HepG2 (cell line): ENCODE measurements around the gene HES3. TPM values are rescaled to one million over a fixed set of nuclear protein-coding genes. Genes with fewer than 3 reads are reported as not detected.
A peak's percentile ranks its signal among the peaks of the same experiment; 100 is the strongest.

ENCODE experiments used
- ELF1 ChIP-seq: sonication (generic); formaldehyde crosslinking; IDR thresholded peaks from 2 replicates; pipeline ENCODE4 v1.4.0; 2020; ENCODE audit warnings: missing genetic modification reagents
- ESRRA ChIP-seq: sonication (generic); formaldehyde crosslinking; IDR thresholded peaks from 2 replicates; pipeline ENCODE4 v1.5.1; 2020; ENCODE audit warnings: mild to moderate bottlenecking, low read depth, missing genetic modification reagents
- HDAC1 ChIP-seq: sonication (generic); formaldehyde crosslinking; IDR thresholded peaks from 2 replicates; pipeline ENCODE4 v1.5.1; 2020; ENCODE audit warnings: mild to moderate bottlenecking, missing genetic modification reagents
- IKZF5 ChIP-seq: IDR thresholded peaks from 2 replicates; pipeline ENCODE4 v1.6.1; 2018; ENCODE audit warnings: missing genetic modification reagents, mild to moderate bottlenecking, missing compliant biosample characterization
- MYPOP ChIP-seq: sonication (generic); formaldehyde crosslinking; IDR thresholded peaks from 2 replicates; pipeline ENCODE4 v1.8.1; 2023; ENCODE audit warnings: mild to moderate bottlenecking, moderate library complexity, missing genetic modification reagents
- NFYB ChIP-seq: sonication (generic); formaldehyde crosslinking; IDR thresholded peaks from 2 replicates; pipeline ENCODE4 v1.4.0; 2020; ENCODE audit warnings: missing genetic modification reagents
- ONECUT2 ChIP-seq: sonication (generic); formaldehyde crosslinking; IDR thresholded peaks from 2 replicates; pipeline ENCODE4 v1.4.0; 2020; ENCODE audit warnings: missing genetic modification reagents
- PHF21A ChIP-seq: sonication (generic); formaldehyde crosslinking; IDR thresholded peaks from 2 replicates; pipeline ENCODE4 v1.5.0; 2020; ENCODE audit warnings: mild to moderate bottlenecking, missing genetic modification reagents
- RFXAP ChIP-seq: sonication (generic); formaldehyde crosslinking; IDR thresholded peaks from 2 replicates; pipeline ENCODE4 v1.4.0; 2020; ENCODE audit warnings: missing genetic modification reagents, borderline replicate concordance
- SCMH1 ChIP-seq: sonication (generic); formaldehyde crosslinking; IDR thresholded peaks from 2 replicates; pipeline ENCODE4 v1.9.0; 2021; ENCODE audit warnings: missing genetic modification reagents, mild to moderate bottlenecking, borderline replicate concordance
- SKI ChIP-seq: fragments of 450-650 bp; IDR thresholded peaks from one replicate; pipeline ENCODE4 v1.6.1; 2018; ENCODE audit warnings: mild to moderate bottlenecking; ENCODE audit not compliant: partially characterized antibody
- SRSF1 ChIP-seq: fragments of 200-400 bp; formaldehyde crosslinking; optimal IDR thresholded peaks from 2 replicates; pipeline ENCODE3; 2017; ENCODE audit warnings: mild to moderate bottlenecking, low read depth, low read length, moderate library complexity
- TFAP4 ChIP-seq: sonication (generic); IDR thresholded peaks from 2 replicates; pipeline ENCODE4 v1.6.1; 2016; ENCODE audit warnings: low read depth, borderline replicate concordance
- YEATS4 ChIP-seq: sonication (generic); formaldehyde crosslinking; IDR thresholded peaks from 2 replicates; pipeline ENCODE4 v1.4.0; 2020; ENCODE audit warnings: missing genetic modification reagents, borderline replicate concordance
- ZNF230 ChIP-seq: sonication (generic); formaldehyde crosslinking; IDR thresholded peaks from 2 replicates; pipeline ENCODE4 v1.4.0; 2020; ENCODE audit warnings: mild to moderate bottlenecking, missing genetic modification reagents
- ZNF34 ChIP-seq: sonication (generic); formaldehyde crosslinking; IDR thresholded peaks from 2 replicates; pipeline ENCODE4 v1.4.0; 2020; ENCODE audit warnings: mild to moderate bottlenecking, missing genetic modification reagents, borderline replicate concordance
- ZNF577 ChIP-seq: sonication (generic); formaldehyde crosslinking; IDR thresholded peaks from 2 replicates; pipeline ENCODE4 v1.4.0; 2020; ENCODE audit warnings: mild to moderate bottlenecking, low read depth, missing genetic modification reagents, borderline replicate concordance
- ZNF614 ChIP-seq: IDR thresholded peaks from 2 replicates; pipeline ENCODE4 v1.6.1; 2018; ENCODE audit warnings: missing biosample characterization, missing genetic modification reagents, inconsistent platforms, borderline replicate concordance
- ZNF672 ChIP-seq: sonication (generic); formaldehyde crosslinking; IDR thresholded peaks from 2 replicates; pipeline ENCODE4 v1.8.1; 2022; ENCODE audit warnings: missing genetic modification reagents
- ZNF776 ChIP-seq: sonication (generic); formaldehyde crosslinking; IDR thresholded peaks from 2 replicates; pipeline ENCODE4 v1.4.0; 2020; ENCODE audit warnings: mild to moderate bottlenecking, missing genetic modification reagents
- ZSCAN30 ChIP-seq: sonication (generic); formaldehyde crosslinking; IDR thresholded peaks from 2 replicates; pipeline ENCODE4 v1.5.0; 2020; ENCODE audit warnings: mild to moderate bottlenecking, missing genetic modification reagents
- polyA plus RNA-seq, 8 experiments: library from polyadenylated mRNA; depleted of rRNA in 3 of 8; stranded (reverse) in 7 of 8; unstranded in 1 of 8; fragments of >200 nt; fragmentation: Illumina TruSeq in 4 of 8; extraction: Trizol in 4 of 8; gene quantifications; 2 replicates each; pipeline versions ENCODE4 v1.2.1 to v1.2.3, GENCODE V29; 2011 to 2016; ENCODE audit warnings: low read depth in 4 of 8, missing spikeins in 1 of 8, mixed read lengths in 1 of 8; ENCODE audit not compliant: insufficient read depth in 1 of 8
- total RNA-seq, 5 experiments: library from RNA; depleted of rRNA; stranded (reverse); fragments of >200 nt; fragmentation: Illumina TruSeq; extraction: Trizol; gene quantifications; 2 replicates each; pipeline ENCODE4 v1.2.3, GENCODE V29; 2016; ENCODE audit warnings: low read depth in 1 of 5
- TF ChIP-seq, protein P1 (sequence below): sonication (generic); formaldehyde crosslinking; IDR thresholded peaks from 2 replicates; pipeline ENCODE4 v1.4.0; 2020; ENCODE audit warnings: missing genetic modification reagents, borderline replicate concordance
- TF ChIP-seq, protein P2 (sequence below): sonication (generic); formaldehyde crosslinking; IDR thresholded peaks from 2 replicates; pipeline ENCODE4 v1.8.0; 2022; ENCODE audit warnings: missing genetic modification reagents, mild to moderate bottlenecking, borderline replicate concordance

The HES3 gene
- total and polyA plus RNA-seq, 2 of the 13 experiments (the other 11 are each of a cell fraction or from before 2014, with no cell fraction given) = not detected

DNA sequence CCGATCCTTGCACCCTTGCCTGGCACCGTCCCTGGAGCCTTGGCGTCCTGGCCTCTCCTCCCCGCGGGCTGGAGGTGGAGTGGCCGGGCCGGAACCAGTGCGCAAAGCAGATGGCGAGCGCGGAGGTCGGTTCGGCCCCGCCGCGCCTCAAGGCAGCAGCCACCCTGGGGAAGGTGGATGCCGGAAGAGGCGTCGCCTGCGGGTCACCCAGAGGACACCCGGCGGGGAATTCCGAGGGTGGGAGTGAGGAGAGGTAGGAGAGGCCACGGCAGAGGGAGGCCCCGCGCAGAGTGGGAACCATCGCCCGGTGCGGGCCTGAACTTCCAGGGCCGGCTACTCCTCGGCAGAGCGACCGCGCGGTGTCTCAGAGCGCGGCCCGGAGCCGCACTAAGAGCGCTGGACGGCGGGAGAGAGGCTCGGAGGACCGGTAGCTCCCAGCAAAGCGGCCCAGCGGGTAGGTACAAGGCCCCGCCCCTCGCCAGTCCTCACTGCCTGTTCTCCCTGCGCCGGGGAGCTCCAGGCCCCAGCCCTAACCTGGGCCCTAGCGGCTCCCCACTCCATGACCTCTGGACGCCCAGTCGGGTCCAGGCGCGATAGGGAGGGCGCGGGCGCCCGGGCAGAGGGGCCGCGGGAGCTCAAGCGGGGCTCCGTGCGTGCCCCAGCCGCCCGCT is 38.0 kb upstream of the HES3 start, which contains the start of gene RNF207 (continued):
- TF ChIP-seq ZNF34 (CRISPR knock-in tag) (0 out of 2 replicates have a peak, but pooled peaks have one; percentile 84), MYPOP (peak; percentile 89), SCMH1 (CRISPR knock-in tag) (no peak), RFXAP (peak; percentile 30; the same call in 1 of the 2 replicates), NFYB (0 out of 2 replicates have a peak, but pooled peaks have one; percentile 8), ELF1 (peak; percentile 89), SRSF1 (no peak), ZNF577 (CRISPR knock-in tag) (no peak), HDAC1 (peak; percentile 63; the same call in 1 of the 2 replicates), SKI (peak; percentile 81), IKZF5 (peak; percentile 61; the same call in 1 of the 2 replicates), TFAP4 (0 out of 2 replicates have a peak, but pooled peaks have one; percentile 38), ZNF230 (CRISPR knock-in tag) (peak; percentile 93; the same call in 1 of the 2 replicates), YEATS4 (peak; percentile 70; the same call in 1 of the 2 replicates), ZNF776 (CRISPR knock-in tag) (peak; percentile 86), ZNF672 (CRISPR knock-in tag) (no peak), ZSCAN30 (no peak), ZNF614 (CRISPR knock-in tag) (0 out of 2 replicates have a peak, but pooled peaks have one; percentile 56), ONECUT2 (CRISPR knock-in tag) (no peak), PHF21A (CRISPR knock-in tag) (peak; percentile 73), ESRRA (CRISPR knock-in tag) (peak; percentile 84)
- TF ChIP-seq, protein P1, sequence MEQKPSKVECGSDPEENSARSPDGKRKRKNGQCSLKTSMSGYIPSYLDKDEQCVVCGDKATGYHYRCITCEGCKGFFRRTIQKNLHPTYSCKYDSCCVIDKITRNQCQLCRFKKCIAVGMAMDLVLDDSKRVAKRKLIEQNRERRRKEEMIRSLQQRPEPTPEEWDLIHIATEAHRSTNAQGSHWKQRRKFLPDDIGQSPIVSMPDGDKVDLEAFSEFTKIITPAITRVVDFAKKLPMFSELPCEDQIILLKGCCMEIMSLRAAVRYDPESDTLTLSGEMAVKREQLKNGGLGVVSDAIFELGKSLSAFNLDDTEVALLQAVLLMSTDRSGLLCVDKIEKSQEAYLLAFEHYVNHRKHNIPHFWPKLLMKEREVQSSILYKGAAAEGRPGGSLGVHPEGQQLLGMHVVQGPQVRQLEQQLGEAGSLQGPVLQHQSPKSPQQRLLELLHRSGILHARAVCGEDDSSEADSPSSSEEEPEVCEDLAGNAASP = peak; percentile 79; the same call in 1 of the 2 replicates
- TF ChIP-seq, protein P2, sequence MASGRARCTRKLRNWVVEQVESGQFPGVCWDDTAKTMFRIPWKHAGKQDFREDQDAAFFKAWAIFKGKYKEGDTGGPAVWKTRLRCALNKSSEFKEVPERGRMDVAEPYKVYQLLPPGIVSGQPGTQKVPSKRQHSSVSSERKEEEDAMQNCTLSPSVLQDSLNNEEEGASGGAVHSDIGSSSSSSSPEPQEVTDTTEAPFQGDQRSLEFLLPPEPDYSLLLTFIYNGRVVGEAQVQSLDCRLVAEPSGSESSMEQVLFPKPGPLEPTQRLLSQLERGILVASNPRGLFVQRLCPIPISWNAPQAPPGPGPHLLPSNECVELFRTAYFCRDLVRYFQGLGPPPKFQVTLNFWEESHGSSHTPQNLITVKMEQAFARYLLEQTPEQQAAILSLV (CRISPR knock-in tag) = 0 out of 2 replicates have a peak, but pooled peaks have one; percentile 23
